SK-N-MC (cell line): ENCODE data around the gene CXCR6.

Experiments used
- DNase-seq: peaks from one replicate; pipeline ENCODE4 v3.0.0-alpha.2; 2011; ENCODE audit warnings: low read depth, low spot score
- H3K27ac ChIP-seq: fragments of 200-600 bp; sonication (generic); 2 replicates; pipeline ENCODE4 v1.5.1; 2016; ENCODE audit warnings: mixed run types
- H3K36me3 ChIP-seq: fragments of 200-600 bp; sonication (generic); 2 replicates; pipeline ENCODE4 v1.6.1; 2017; ENCODE audit warnings: antibody characterized with exemption, low read length, mixed read lengths; ENCODE audit not compliant: insufficient read depth
- H3K4me3 ChIP-seq: fragments of 200-600 bp; sonication (generic); 2 replicates; pipeline ENCODE4 v1.5.1; 2016
- H3K9ac ChIP-seq: fragments of 200-600 bp; sonication (generic); 2 replicates; pipeline ENCODE4 v1.8.0; 2017; ENCODE audit warnings: mixed run types, mixed read lengths; ENCODE audit not compliant: insufficient read length
- H3K9me3 ChIP-seq: fragments of 200-600 bp; sonication (generic); 2 replicates; pipeline ENCODE4 v1.6.1; 2017; ENCODE audit warnings: low read depth, mild to moderate bottlenecking, antibody characterized with exemption, low read length, moderate library complexity, mixed read lengths
- EZH2 ChIP-seq: fragments of 200-600 bp; sonication (generic); IDR thresholded peaks from one replicate; pipeline ENCODE4 v1.6.1; 2017; ENCODE audit warnings: antibody characterized with exemption
- FOXP2 ChIP-seq: optimal IDR thresholded peaks from 2 replicates; pipeline ENCODE3; 2011; ENCODE audit warnings: mild to moderate bottlenecking, moderate library complexity; ENCODE audit not compliant: insufficient read depth; ENCODE audit errors: extremely low read length, control extremely low read depth
- POLR2AphosphoS5 ChIP-seq: IDR thresholded peaks from 2 replicates; pipeline ENCODE4 v1.6.1; 2012; ENCODE audit warnings: mild to moderate bottlenecking, low read depth, low read length, borderline replicate concordance

The CXCR6 gene

DNA sequence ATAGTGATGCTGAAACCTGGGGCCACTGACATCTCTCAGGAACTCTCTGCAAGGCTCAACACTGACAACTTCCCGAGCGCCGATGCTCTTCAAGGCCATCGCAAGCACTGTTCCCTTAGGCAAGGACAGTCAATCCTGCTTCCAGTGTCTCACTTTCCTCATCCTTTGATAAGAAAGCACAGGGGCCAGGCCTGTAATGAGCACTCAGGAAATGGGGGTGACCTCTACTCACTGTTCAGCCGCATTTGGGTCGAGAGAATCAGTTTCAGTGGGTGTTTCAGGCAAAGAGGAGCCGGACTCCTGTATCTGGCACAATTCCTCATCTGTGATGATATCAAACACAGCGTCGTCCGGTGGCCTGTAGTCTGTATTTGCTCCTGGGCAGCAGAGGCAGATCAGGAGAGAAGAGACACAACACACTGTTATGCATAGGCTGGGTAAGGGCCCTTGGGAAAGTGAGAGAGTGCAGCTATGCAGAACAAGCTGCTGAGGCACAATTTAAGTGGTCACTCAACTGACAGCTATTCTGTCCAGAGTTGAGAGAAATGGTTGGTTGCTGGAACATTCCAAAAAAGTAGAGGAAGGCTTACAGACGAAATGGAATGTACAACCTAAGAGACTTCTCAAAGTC, 11.9 kb downstream of the CXCR6 start:
- Histone ChIP-seq H3K27ac (no peak overlapping the region), H3K36me3 (peaks cover 29% of the 10 kb centered on the region; the same call in 1 of the 2 replicates), H3K9ac (no peak overlapping the region), H3K9me3 (no peaks in the 10 kb centered on the region), H3K4me3 (no peak overlapping the region)
- no peak for DNase-seq
- TF ChIP-seq POLR2AphosphoS5 (no peak), EZH2 (no peak), FOXP2 (no peak)

DNA sequence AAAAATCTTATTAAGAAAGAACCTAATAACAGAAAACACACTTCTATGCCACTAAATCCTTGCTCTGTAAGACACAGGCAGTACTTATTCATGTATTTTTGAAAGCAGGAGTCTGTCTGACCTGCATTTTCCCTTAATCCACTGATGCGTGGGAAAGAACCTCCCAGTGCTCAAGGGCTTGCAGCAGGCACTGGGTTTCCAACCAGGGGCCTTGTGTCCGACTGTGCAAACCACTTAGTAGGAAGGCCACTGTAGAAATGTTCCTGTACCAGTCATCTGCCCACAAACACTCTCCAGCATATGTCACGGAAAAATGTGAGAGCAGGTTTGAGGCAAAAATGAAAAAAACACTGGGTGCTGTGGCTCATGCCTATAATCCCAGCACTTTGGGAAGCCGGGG, 12.4 kb downstream of the CXCR6 start:
- DNase-seq = no peak

DNA sequence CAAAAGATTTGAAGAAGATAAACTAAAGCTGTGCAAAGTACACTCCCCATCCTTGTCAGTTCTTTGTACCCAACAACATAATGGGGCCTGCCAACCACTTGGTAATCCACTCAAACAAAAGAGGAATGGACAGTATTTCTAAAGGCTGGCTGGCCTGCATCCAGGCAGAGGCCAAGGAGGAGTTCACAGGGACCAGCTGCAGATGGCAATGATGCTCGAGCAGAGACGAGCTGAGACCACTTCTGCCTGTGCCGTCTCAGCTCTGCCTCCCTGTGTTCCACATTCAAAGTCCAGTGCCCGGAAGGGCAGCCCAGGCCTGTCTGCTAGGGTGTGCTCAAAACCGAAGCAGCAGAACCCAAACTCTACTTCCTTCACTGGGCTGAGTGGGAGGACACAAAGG, 14.3 kb downstream of the CXCR6 start:
- Histone ChIP-seq H3K36me3 (peaks cover 33% of the 10 kb centered on the region), H3K9ac (no peak overlapping the region), H3K4me3 (no peak overlapping the region), H3K9me3 (no peaks in the 10 kb centered on the region), H3K27ac (no peak overlapping the region)
- no peak for DNase-seq
- no peak for TF ChIP-seq EZH2
- TF ChIP-seq POLR2AphosphoS5 = no peak
- TF ChIP-seq FOXP2 = no peak

More for the DNA sequence above, 12.4 kb downstream of the CXCR6 start:
- Histone ChIP-seq H3K36me3 (peaks cover 34% of the 10 kb centered on the region), H3K27ac (no peak overlapping the region), H3K9me3 (no peaks in the 10 kb centered on the region), H3K9ac (no peak overlapping the region), H3K4me3 (no peak overlapping the region)
- TF ChIP-seq FOXP2 (no peak), EZH2 (no peak), POLR2AphosphoS5 (no peak)

DNA sequence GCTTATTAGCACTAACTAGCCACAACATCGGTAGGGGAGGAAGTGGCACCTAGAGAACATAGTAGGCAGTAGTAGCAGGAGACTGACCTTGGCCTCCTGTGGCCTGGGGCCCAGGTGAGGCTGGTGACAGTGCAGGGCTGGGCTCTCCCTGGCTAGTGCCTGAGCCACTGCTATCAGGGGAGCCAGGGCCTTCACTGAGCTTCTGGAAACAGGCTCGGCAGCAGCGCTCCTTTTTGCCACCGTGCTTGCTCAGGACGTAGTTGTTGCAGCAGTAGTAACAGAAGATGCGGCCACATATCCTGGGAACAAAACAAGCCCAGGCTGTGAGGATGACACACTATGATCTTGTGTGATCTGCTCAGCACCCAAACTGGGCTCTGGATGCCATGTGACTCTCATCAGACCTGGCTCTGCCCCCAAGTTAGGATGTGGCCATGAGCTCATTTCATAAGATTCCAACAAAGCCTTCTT, 15.1 kb downstream of the CXCR6 start:
- no peak for TF ChIP-seq POLR2AphosphoS5
- no peak for TF ChIP-seq FOXP2
- TF ChIP-seq EZH2 = no peak
- no peak for DNase-seq
- H3K9ac ChIP-seq = no peak overlapping the region
- H3K4me3 ChIP-seq = no peak overlapping the region
- peaks cover 31% of the 10 kb centered on the region for H3K36me3 ChIP-seq
- no peaks in the 10 kb centered on the region for H3K9me3 ChIP-seq
- H3K27ac ChIP-seq = no peak overlapping the region

DNA sequence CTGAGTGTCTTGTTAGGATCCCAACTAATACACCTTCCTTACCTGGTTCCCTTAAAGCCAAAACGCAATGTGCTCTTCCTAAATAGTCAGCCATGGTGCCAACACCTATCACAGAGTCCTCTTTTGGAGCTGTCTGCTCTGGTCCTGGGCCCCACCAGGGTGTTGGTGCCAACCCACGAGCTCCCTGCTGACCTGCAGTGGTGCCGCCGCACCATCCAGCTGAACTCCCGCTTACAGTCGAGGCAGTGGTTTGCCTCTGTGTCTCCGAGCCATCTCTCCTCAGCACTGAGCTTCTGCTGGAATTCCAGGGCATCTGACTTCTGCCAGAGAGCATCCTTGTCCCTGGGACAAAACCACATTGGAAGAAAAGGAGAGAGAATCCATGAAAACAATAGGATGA, 15.9 kb downstream of the CXCR6 start:
- H3K9me3 ChIP-seq = no peaks in the 10 kb centered on the region
- H3K27ac ChIP-seq = no peak overlapping the region
- H3K36me3 ChIP-seq = peaks cover 29% of the 10 kb centered on the region
- no peak overlapping the region for H3K4me3 ChIP-seq
- TF ChIP-seq FOXP2 = no peak
- TF ChIP-seq EZH2 = no peak
- no peak for TF ChIP-seq POLR2AphosphoS5
- H3K9ac ChIP-seq = no peak overlapping the region
- no peak for DNase-seq

DNA sequence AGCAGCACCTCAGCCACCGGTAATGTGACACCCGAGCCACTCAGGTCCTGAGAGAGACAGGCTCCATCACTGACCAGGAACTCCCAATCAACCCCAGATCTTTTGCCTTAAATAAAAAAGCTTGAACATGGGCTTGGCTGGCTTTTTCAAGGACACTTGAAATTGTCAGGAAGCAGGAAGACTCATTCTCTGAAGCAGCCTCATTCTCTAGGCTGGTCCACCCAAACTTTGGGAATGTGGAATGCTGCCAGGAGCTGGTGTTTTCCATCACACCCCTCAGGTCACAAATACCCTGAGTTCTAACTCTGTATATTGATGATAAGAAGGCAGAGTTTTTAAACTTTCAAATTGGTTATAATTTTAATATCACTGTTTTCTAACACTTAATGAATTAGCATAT, 17.0 kb downstream of the CXCR6 start:
- no peak overlapping the region for H3K4me3 ChIP-seq
- no peak for DNase-seq
- no peaks in the 10 kb centered on the region for H3K9me3 ChIP-seq
- peaks cover 21% of the 10 kb centered on the region for H3K36me3 ChIP-seq
- H3K27ac ChIP-seq = no peak overlapping the region
- no peak for TF ChIP-seq POLR2AphosphoS5
- no peak for TF ChIP-seq FOXP2
- no peak for TF ChIP-seq EZH2
- no peak overlapping the region for H3K9ac ChIP-seq

DNA sequence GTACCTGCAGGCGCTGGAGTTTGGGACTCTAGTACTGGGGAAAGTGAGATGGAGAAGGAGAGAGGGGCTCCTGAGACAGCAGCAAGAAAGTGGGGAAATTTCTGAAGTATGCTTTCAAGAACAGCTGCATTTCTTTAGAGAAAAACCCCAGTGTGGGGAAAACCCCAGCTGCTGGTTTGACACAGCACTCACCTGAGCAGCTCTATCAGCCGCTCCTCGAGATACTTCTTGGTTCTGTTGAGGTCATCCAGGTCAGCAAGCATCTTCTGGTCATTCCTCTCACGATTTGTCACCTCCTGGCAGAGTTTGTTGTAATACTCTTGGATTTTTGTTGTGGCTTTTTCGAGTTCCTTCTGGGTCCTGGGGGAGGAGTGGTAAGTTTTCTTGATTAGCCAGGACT, 18.8 kb downstream of the CXCR6 start:
- H3K27ac ChIP-seq = no peak overlapping the region
- H3K9ac ChIP-seq = no peak overlapping the region
- TF ChIP-seq POLR2AphosphoS5 = no peak
- no peak for TF ChIP-seq FOXP2
- DNase-seq = no peak
- peaks cover 21% of the 10 kb centered on the region for H3K36me3 ChIP-seq
- H3K9me3 ChIP-seq = no peaks in the 10 kb centered on the region
- no peak overlapping the region for H3K4me3 ChIP-seq

DNA sequence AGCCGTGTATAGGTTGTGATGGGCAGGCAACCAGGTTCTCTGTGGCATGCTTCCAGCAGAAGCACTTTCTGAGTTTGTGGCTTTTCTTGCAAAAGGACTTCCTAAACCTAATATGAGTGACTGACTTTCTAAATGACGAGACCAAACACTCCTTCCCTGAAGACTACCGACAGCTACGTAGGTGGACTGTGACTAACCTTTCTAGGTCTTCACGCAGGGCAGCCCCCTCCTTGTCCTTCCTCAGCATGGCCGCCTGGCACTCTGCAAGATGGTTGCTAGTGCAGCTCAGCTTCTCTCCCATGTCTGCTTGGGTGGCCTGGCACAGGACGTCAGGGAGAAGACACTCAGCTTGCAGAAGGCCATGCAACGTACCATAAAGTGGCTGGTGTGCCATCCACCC, 20.9 kb downstream of the CXCR6 start:
- H3K36me3 ChIP-seq = peaks cover 15% of the 10 kb centered on the region
- no peak for DNase-seq
- TF ChIP-seq FOXP2 (no peak), EZH2 (no peak), POLR2AphosphoS5 (no peak)

DNA sequence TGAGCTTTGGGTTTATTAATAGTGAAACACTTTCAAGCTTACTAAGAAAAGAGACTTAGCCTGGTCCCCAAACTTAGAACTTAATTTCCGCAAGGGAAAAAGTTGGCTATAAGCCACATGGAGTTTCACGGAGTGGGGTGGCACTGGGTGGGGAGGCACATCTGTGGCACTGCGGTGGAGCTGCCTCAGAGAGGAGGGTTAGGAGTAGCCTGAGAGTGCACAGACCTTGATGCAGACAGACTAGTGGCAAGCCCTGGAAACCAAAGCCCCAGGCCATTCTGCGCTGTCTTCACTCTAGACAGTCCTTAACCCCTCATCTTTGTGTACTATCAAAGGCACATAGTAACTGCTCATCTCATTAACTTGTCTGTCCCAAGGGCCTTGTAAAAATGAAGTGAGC, 22.0 kb downstream of the CXCR6 start:
- TF ChIP-seq POLR2AphosphoS5 (no peak), FOXP2 (no peak), EZH2 (no peak)
- Histone ChIP-seq H3K36me3 (peaks cover 10% of the 10 kb centered on the region), H3K9me3 (no peaks in the 10 kb centered on the region), H3K9ac (no peak overlapping the region), H3K4me3 (no peak overlapping the region), H3K27ac (no peak overlapping the region)
- no peak for DNase-seq

More for the DNA sequence above, 20.9 kb downstream of the CXCR6 start:
- Histone ChIP-seq H3K4me3 (no peak overlapping the region), H3K9me3 (no peaks in the 10 kb centered on the region), H3K9ac (no peak overlapping the region), H3K27ac (no peak overlapping the region)
